OCI-M1 (cell line): ENCODE results near the gene SIM1.
"Not testable (repeated sequence)": the region's sequence is repeated elsewhere in the genome, so short reads cannot be mapped to it uniquely, and the experiment has no call there.

Experiments
- DNase-seq: peaks from one replicate; lab custom pipeline; 2025; lab: John Stamatoyannopoulos, UW

Gene SIM1

GRCh38 chr6:100426241-100426640, 38.5 kb downstream of the SIM1 start:
- DNase-seq: no peak

GRCh38 chr6:100420711-100421110, 44.0 kb downstream of the SIM1 start:
- DNase-seq: no peak

- no peak for DNase-seq
Observed at GRCh38 chr6:100417036-100417435, 47.7 kb downstream of the SIM1 start.

GRCh38 chr6:100415768-100416167, 49.0 kb downstream of the SIM1 start:
- DNase-seq: peak; percentile 82

GRCh38 chr6:100412872-100413271, 51.8 kb downstream of the SIM1 start:
- peak; percentile 95 for DNase-seq

GRCh38 chr6:100404051-100404450, 60.7 kb downstream of the SIM1 start:
- no peak for DNase-seq

- no peak for DNase-seq
Observed at GRCh38 chr6:100393493-100393892, 71.2 kb downstream of the SIM1 start.

GRCh38 chr6:100392423-100392822, 72.3 kb downstream of the SIM1 start:
- no peak for DNase-seq

- DNase-seq: no peak
Observed at GRCh38 chr6:100388868-100389519, 75.7 kb downstream of the SIM1 start.

- no peak for DNase-seq
Observed at GRCh38 chr6:100382767-100383195, 81.9 kb downstream of the SIM1 start.

GRCh38 chr6:100382031-100382430, 82.7 kb downstream of the SIM1 start:
- DNase-seq: no peak

- DNase-seq: no peak
Observed at GRCh38 chr6:100381111-100381510, 83.6 kb downstream of the SIM1 start.

- DNase-seq: no peak
Observed at GRCh38 chr6:100379386-100379785, 85.3 kb downstream of the SIM1 start.

- DNase-seq: peak; percentile 17
Observed at GRCh38 chr6:100378576-100378975, 86.1 kb downstream of the SIM1 start.

- DNase-seq: peak; percentile 78
Observed at GRCh38 chr6:100376103-100376502, 88.6 kb downstream of the SIM1 start.

GRCh38 chr6:100372326-100373091, 92.2 kb downstream of the SIM1 start:
- DNase-seq: no peak

GRCh38 chr6:100371591-100371990, 93.1 kb downstream of the SIM1 start:
- DNase-seq: no peak

GRCh38 chr6:100370265-100370664, 94.5 kb downstream of the SIM1 start:
- DNase-seq: peak; percentile 70

- no peak for DNase-seq
Observed at GRCh38 chr6:100366419-100366818, 98.3 kb downstream of the SIM1 start.

GRCh38 chr6:100363651-100364050, 101.1 kb downstream of the SIM1 start:
- no peak for DNase-seq

GRCh38 chr6:100354736-100355641, 109.7 kb downstream of the SIM1 start:
- not testable (repeated sequence) for DNase-seq

GRCh38 chr6:100353276-100354015, 111.3 kb downstream of the SIM1 start:
- DNase-seq: no peak
